ENCODE results near the gene DHDDS. TPM values are rescaled to one million over a fixed set of nuclear protein-coding genes. Genes with fewer than 3 reads are reported as not detected.

Gene DHDDS
- total RNA-seq, 1 donor, result 55.7 TPM

GRCh38 chr1:26409191-26409807 is 22.8 kb upstream of the DHDDS start:
- H3K4me3 ChIP-seq (ENCODE audit: low read depth, low read length), result no peak overlapping the region
- DNase-seq (ENCODE audit: low read depth), result no peak
- TF ChIP-seq, protein P1, sequence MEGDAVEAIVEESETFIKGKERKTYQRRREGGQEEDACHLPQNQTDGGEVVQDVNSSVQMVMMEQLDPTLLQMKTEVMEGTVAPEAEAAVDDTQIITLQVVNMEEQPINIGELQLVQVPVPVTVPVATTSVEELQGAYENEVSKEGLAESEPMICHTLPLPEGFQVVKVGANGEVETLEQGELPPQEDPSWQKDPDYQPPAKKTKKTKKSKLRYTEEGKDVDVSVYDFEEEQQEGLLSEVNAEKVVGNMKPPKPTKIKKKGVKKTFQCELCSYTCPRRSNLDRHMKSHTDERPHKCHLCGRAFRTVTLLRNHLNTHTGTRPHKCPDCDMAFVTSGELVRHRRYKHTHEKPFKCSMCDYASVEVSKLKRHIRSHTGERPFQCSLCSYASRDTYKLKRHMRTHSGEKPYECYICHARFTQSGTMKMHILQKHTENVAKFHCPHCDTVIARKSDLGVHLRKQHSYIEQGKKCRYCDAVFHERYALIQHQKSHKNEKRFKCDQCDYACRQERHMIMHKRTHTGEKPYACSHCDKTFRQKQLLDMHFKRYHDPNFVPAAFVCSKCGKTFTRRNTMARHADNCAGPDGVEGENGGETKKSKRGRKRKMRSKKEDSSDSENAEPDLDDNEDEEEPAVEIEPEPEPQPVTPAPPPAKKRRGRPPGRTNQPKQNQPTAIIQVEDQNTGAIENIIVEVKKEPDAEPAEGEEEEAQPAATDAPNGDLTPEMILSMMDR (IDR thresholded peaks at IDR 0.05; ENCODE audit: insufficient read depth, low read length), result no peak

GRCh38 chr1:26410706-26411623 is 21.2 kb upstream of the DHDDS start, which contains the start of gene LIN28A:
Gene LIN28A (plus strand): TSS chr1:26410817. CDS start chr1:26410892, 75 bp downstream.
- TF ChIP-seq, protein P1 (IDR thresholded peaks at IDR 0.05; ENCODE audit: insufficient read depth, low read length), result no peak
- no peak within 1 kb of the TSS for H3K4me3 ChIP-seq (ENCODE audit: low read depth, low read length)
- no peak for DNase-seq (ENCODE audit: low read depth)

- TF ChIP-seq, protein P1 (IDR thresholded peaks at IDR 0.05; ENCODE audit: insufficient read depth, low read length), result no peak
- DNase-seq (ENCODE audit: low read depth), result no peak
Observed at GRCh38 chr1:26411624-26412074, 20.5 kb upstream of the DHDDS start.

DNA sequence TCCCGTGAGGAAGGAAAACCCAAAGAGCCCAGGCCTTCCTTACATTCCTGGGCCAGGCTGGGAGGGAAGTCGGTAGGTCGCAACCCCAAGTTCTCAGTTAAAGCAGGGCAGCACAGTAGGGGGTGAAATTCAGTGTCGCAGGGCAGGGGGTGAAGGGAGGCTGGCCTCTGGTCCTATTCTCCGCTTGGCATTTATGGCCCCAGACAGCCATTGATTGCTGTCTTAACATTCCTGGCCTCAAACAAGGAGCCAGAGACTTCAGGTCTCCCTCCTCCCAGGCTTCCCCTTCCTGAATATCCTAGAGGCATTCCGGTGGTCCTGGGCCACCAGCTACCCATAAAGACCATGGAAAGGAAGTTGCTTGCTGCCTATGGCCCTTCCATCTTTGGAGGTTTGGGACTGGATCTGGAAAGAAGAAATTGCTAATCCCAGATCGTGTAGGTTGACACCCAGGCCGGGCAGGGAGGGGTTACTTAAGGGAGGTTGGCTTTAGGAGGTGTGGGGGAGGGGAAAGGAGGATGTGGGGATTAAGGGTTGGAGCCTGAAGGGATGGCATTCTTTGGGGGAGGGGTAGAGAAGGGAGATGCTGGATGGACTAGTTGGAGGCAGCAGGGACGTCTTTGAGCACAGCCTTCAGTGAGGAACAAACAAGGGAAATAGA is 19.8 kb upstream of the DHDDS start:
- H3K4me3 ChIP-seq (ENCODE audit: low read depth, low read length), result no peak overlapping the region
- TF ChIP-seq, protein P1 (IDR thresholded peaks at IDR 0.05; ENCODE audit: insufficient read depth, low read length), result no peak
- no peak for DNase-seq (ENCODE audit: low read depth)

More at GRCh38 chr1:26411624-26412074, 20.5 kb upstream of the DHDDS start:
- no peak overlapping the region for H3K4me3 ChIP-seq (ENCODE audit: low read depth, low read length)

- TF ChIP-seq, protein P1 (IDR thresholded peaks at IDR 0.05; ENCODE audit: insufficient read depth, low read length), result no peak
- H3K4me3 ChIP-seq (ENCODE audit: low read depth, low read length), result no peak overlapping the region
- no peak for DNase-seq (ENCODE audit: low read depth)
Observed at GRCh38 chr1:26413031-26413430, 19.1 kb upstream of the DHDDS start.

DNA sequence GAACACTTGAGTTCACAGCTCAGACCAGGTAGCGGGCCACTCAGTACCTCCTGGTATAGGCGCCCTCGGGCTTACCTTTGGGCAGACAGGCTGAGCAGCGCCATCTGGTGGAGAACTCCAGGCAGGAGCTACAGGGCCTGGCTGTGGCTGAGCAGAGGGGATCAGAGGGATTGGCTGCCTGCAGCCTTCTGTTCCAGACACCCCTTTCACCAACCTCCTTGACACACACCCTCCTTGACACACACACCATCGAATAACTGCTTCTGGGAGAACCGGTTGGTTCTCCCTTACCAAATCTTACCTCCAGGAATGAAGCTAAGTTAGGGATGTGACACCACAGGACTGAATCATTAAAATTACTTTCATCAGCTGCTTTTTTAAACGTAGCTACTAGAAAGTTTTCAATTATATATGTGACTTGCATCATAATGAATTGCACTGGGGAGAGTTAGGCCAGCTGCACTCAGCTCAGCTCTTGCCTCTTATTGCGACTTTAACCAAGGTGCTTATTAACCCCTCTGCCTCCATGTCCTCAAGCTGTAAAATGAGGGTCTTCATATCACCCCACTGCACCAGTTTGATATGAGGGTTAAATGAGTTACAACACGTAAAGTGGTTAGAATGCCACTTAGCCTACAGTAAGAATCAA is 14.9 kb upstream of the DHDDS start:
- no peak overlapping the region for H3K4me3 ChIP-seq (ENCODE audit: low read depth, low read length)
- TF ChIP-seq, protein P1 (IDR thresholded peaks at IDR 0.05; ENCODE audit: insufficient read depth, low read length), result peak; percentile 93
- peak; percentile 71 for DNase-seq (ENCODE audit: low read depth)

All from fibroblast of the aortic adventitia (primary cell).